DND-41 (cell line): ENCODE measurements around the gene BCL2L13.

Experiments
- ATAC-seq: fragments of 200-7000 bp; cut with Tn5 transposase; 3 replicates; pipeline ENCODE4 v1.9.1; 2021; ENCODE audit warnings: low read depth; ENCODE audit not compliant: insufficient read depth
- DNase-seq: peaks from one replicate; pipeline ENCODE4 v3.0.0-alpha.2; 2020
- H2AFZ ChIP-seq: 2 replicates; pipeline ENCODE4 v1.6.0; 2012; ENCODE audit warnings: low read depth, low read length
- H3K27ac ChIP-seq: 2 replicates; pipeline ENCODE4 v1.5.1; 2012; ENCODE audit warnings: low read length, inconsistent platforms
- H3K27me3 ChIP-seq: fragments of 200-600 bp; sonication (generic); 2 replicates; pipeline ENCODE4 v1.6.0; 2012; ENCODE audit warnings: low read length, mild to moderate bottlenecking, inconsistent platforms; ENCODE audit not compliant: insufficient read depth, poor library complexity
- H3K36me3 ChIP-seq: 2 replicates; pipeline ENCODE4 v1.5.1; 2012; ENCODE audit warnings: low read length, inconsistent platforms; ENCODE audit not compliant: insufficient read depth
- H3K4me1 ChIP-seq: 2 replicates; pipeline ENCODE4 v1.5.1; 2012; ENCODE audit warnings: mild to moderate bottlenecking, low read length; ENCODE audit not compliant: insufficient read depth
- H3K4me2 ChIP-seq: 2 replicates; pipeline ENCODE4 v1.6.0; 2012; ENCODE audit warnings: mild to moderate bottlenecking, moderate library complexity, low read length, inconsistent platforms; ENCODE audit not compliant: insufficient read depth
- H3K4me3 ChIP-seq, 2 experiments: fragments of 200-600 bp in 1 of 2; shearing (Covaris generic) in 1 of 2; 2 replicates each; pipeline ENCODE4 v1.5.1; 2012 to 2016; ENCODE audit warnings: inconsistent platforms in 2 of 2, low read length in 2 of 2, mild to moderate bottlenecking in 2 of 2, low read depth in 1 of 2, moderate library complexity in 1 of 2
- H3K79me2 ChIP-seq: 2 replicates; pipeline ENCODE4 v1.6.0; 2012; ENCODE audit warnings: low read length, inconsistent platforms; ENCODE audit not compliant: insufficient read depth
- H3K9ac ChIP-seq: 2 replicates; pipeline ENCODE4 v1.6.0; 2012; ENCODE audit warnings: low read depth, mild to moderate bottlenecking, inconsistent platforms, low read length, moderate library complexity
- H3K9me3 ChIP-seq: 2 replicates; pipeline ENCODE4 v1.5.1; 2012; ENCODE audit warnings: low read length, moderate library complexity, mild to moderate bottlenecking, inconsistent platforms; ENCODE audit not compliant: insufficient read depth, severe bottlenecking
- H4K20me1 ChIP-seq: 2 replicates; pipeline ENCODE4 v1.6.0; 2012; ENCODE audit warnings: low read length; ENCODE audit not compliant: insufficient read depth
- CTCF ChIP-seq: IDR thresholded peaks from 2 replicates; pipeline ENCODE4 v1.5.1; 2012; ENCODE audit warnings: borderline replicate concordance, low read length, moderate library complexity, mild to moderate bottlenecking; ENCODE audit not compliant: poor library complexity, severe bottlenecking; ENCODE audit errors: extremely low read depth
- EZH2 ChIP-seq: IDR thresholded peaks from 3 replicates; pipeline ENCODE4 v1.6.1; 2012; ENCODE audit warnings: borderline replicate concordance, low read depth, mild to moderate bottlenecking, moderate library complexity, low read length, inconsistent platforms; ENCODE audit not compliant: severe bottlenecking

Gene BCL2L13

GRCh38 chr22:17726928-17727897, 88.7 kb downstream of the BCL2L13 start:
- H2AFZ ChIP-seq: no peak overlapping the region
- H3K4me1 ChIP-seq: peaks cover 30% of the 10 kb centered on the region
- peak; percentile 85 for ATAC-seq
- peaks cover 13% of the 10 kb centered on the region; the same call in 1 of the 2 replicates for H4K20me1 ChIP-seq
- no peaks in the 10 kb centered on the region for H3K9me3 ChIP-seq
- peak overlapping the region; percentile 55 for H3K27ac ChIP-seq
- H3K4me3 ChIP-seq: no peak overlapping the region
- H3K9ac ChIP-seq: peak overlapping the region; percentile 2; the same call in 1 of the 2 replicates
- peaks cover 17% of the 10 kb centered on the region; the same call in 1 of the 2 replicates for H3K79me2 ChIP-seq
- DNase-seq: peak; percentile 65
- no peaks in the 10 kb centered on the region for H3K27me3 ChIP-seq
- H3K4me2 ChIP-seq: no peak overlapping the region
- no peak for TF ChIP-seq EZH2
- TF ChIP-seq CTCF: no peak
- H3K36me3 ChIP-seq: peaks cover 46% of the 10 kb centered on the region

- peaks cover 30% of the 10 kb centered on the region for H3K4me1 ChIP-seq
Measured at GRCh38 chr22:17728786-17729185, 90.2 kb downstream of the BCL2L13 start.

GRCh38 chr22:17729561-17729960, 91.0 kb downstream of the BCL2L13 start:
- Histone ChIP-seq H3K9ac (no peak overlapping the region), H3K27me3 (no peaks in the 10 kb centered on the region), H3K4me2 (no peak overlapping the region), H3K79me2 (0 out of 2 replicates have a peak, but pooled peaks cover 8% of the 10 kb centered on the region), H2AFZ (no peak overlapping the region), H4K20me1 (peaks cover 13% of the 10 kb centered on the region; the same call in 1 of the 2 replicates), H3K4me3 (no peak overlapping the region), H3K27ac (no peak overlapping the region), H3K36me3 (peaks cover 69% of the 10 kb centered on the region), H3K4me1 (peaks cover 30% of the 10 kb centered on the region), H3K9me3 (no peaks in the 10 kb centered on the region)
- ATAC-seq: no peak
- no peak for DNase-seq
- TF ChIP-seq EZH2 (no peak), CTCF (no peak)

More at GRCh38 chr22:17728786-17729185, 90.2 kb downstream of the BCL2L13 start:
- TF ChIP-seq CTCF (no peak), EZH2 (no peak)
- Histone ChIP-seq H3K9me3 (no peaks in the 10 kb centered on the region), H3K27me3 (no peaks in the 10 kb centered on the region), H3K79me2 (0 out of 2 replicates have a peak, but pooled peaks cover 11% of the 10 kb centered on the region), H4K20me1 (peaks cover 13% of the 10 kb centered on the region; the same call in 1 of the 2 replicates), H2AFZ (no peak overlapping the region), H3K4me3 (no peak overlapping the region), H3K36me3 (peaks cover 62% of the 10 kb centered on the region), H3K9ac (no peak overlapping the region), H3K27ac (no peak overlapping the region), H3K4me2 (no peak overlapping the region)
- ATAC-seq (no peak), DNase-seq (no peak)
